C1 segment of cervical spinal cord (tissue), 14 donors: Measurements from ENCODE around the gene PACS2.

ENCODE experiments used
- DNase-seq, 14 donors: peaks; one replicate each; lab custom pipeline; 2025; lab: John Stamatoyannopoulos, UW

Gene PACS2

GRCh38 chr14:105439179-105439578 lies 124.6 kb downstream of the PACS2 start:
- DNase-seq: no peak

GRCh38 chr14:105439710-105440553 lies 125.4 kb downstream of the PACS2 start:
- peak in 1 of 14 donors; percentile 55 for DNase-seq

- no peak for DNase-seq
These were observed 126.0 kb downstream of the PACS2 start for GRCh38 chr14:105440554-105440900.

- DNase-seq: no peak
These were observed 126.4 kb downstream of the PACS2 start for GRCh38 chr14:105440992-105441391.

GRCh38 chr14:105442125-105442524 lies 127.6 kb downstream of the PACS2 start:
- DNase-seq: no peak

GRCh38 chr14:105442834-105443233 lies 128.3 kb downstream of the PACS2 start:
- DNase-seq: no peak

GRCh38 chr14:105444859-105445258 lies 130.3 kb downstream of the PACS2 start:
- DNase-seq: no peak

- DNase-seq: no peak
These were observed 130.7 kb downstream of the PACS2 start for GRCh38 chr14:105445290-105445689.

- no peak for DNase-seq
These were observed 131.6 kb downstream of the PACS2 start for GRCh38 chr14:105445901-105446845.

- no peak for DNase-seq
These were observed 132.4 kb downstream of the PACS2 start for GRCh38 chr14:105446971-105447370.
